ENCODE data around the gene ZNF547. TPM values are rescaled to one million over a fixed set of nuclear protein-coding genes. Genes with fewer than 3 reads are reported as not detected.
"Not testable (repeated sequence)": the region's sequence is repeated elsewhere in the genome, so short reads cannot be mapped to it uniquely, and the experiment has no call there.

ZNF547 gene
- total RNA-seq, 8 experiments from 2014 or later = 3.8 to 6.9 (median 5.8) TPM

GRCh38 chr19:57350877-57351805 is 12.2 kb upstream of the ZNF547 start, which contains the start of gene ZNF304:
ZNF304 (plus strand) TSS chr19:57351271; CDS start chr19:57351665, 394 bp downstream.
- in situ Hi-C loops (cut with MboI; ENCODE audit: low pct_unique_long_range_greater_than_20kb in 2 of 9, low sequenced_read_pairs in 9 of 9, unreplicated experiment in 9 of 9) = no loop called here
- peak within 1 kb of the TSS; percentile 84 to 93 (median 89) for H3K4me3 ChIP-seq
- ATAC-seq (replicated peaks in 6 of 8) = peak; percentile 91 to 100 (median 100)
- 0 to 5% (median 0%) methylated on average over 1 to 27 of the region's 57 CpGs; no CpG with 5 or more reads in 5 of the 10 experiments for WGBS, 10 experiments
- peaks cover 7 to 14% of the 10 kb centered on the region in 2 donors for H3K4me1 ChIP-seq (replicated peaks in 1 of 2)
- peak within 1 kb of the TSS; percentile 53 to 64 for H3K27ac ChIP-seq

- ATAC-seq (replicated peaks in 6 of 8) = peak in 3 of 8 experiments; percentile 1 to 16 (median 13)
- in situ Hi-C loops (cut with MboI; ENCODE audit: low pct_unique_long_range_greater_than_20kb in 2 of 9, low sequenced_read_pairs in 9 of 9, unreplicated experiment in 9 of 9) = no loop called here
- Histone ChIP-seq H3K27ac (peak overlapping the region in 1 of 2 donors; percentile 53), H3K4me1 (replicated peaks in 1 of 2) (peaks cover 7 to 14% of the 10 kb centered on the region in 2 donors), H3K4me3 (peak overlapping the region; percentile 84 to 93 (median 89))
- WGBS, 10 experiments = 0 to 60% (median 13%) methylated on average over 1 to 6 of the region's 7 CpGs; no CpG with 5 or more reads in 2 of the 10 experiments
These were observed 11.5 kb upstream of the ZNF547 start for GRCh38 chr19:57351867-57352266.

GRCh38 chr19:57355916-57356315 is 7.4 kb upstream of the ZNF547 start:
- H3K4me3 ChIP-seq = no peak overlapping the region
- ATAC-seq (replicated peaks in 6 of 8) = no peak
- 72 to 100% (median 90%) methylated on average over 1 to 3 of the region's 4 CpGs; no CpG with 5 or more reads in 5 of the 10 experiments for WGBS, 10 experiments
- H3K4me1 ChIP-seq (replicated peaks in 1 of 2) = peaks cover 7 to 12% of the 10 kb centered on the region in 2 donors
- in situ Hi-C loops (cut with MboI; ENCODE audit: low pct_unique_long_range_greater_than_20kb in 2 of 9, low sequenced_read_pairs in 9 of 9, unreplicated experiment in 9 of 9) = no loop called here
- H3K27ac ChIP-seq = no peak overlapping the region

GRCh38 chr19:57357406-57357805 is 5.9 kb upstream of the ZNF547 start:
- ATAC-seq (replicated peaks in 6 of 8) = no peak
- WGBS, 10 experiments = 85 to 100% (median 100%) methylated on average over 1 to 5 of the region's 5 CpGs; no CpG with 5 or more reads in 1 of the 10 experiments
- Histone ChIP-seq H3K27ac (no peak overlapping the region), H3K4me3 (no peak overlapping the region), H3K4me1 (replicated peaks in 1 of 2) (peaks cover 4 to 6% of the 10 kb centered on the region in 2 donors)
- in situ Hi-C loops (cut with MboI; ENCODE audit: low pct_unique_long_range_greater_than_20kb in 2 of 9, low sequenced_read_pairs in 9 of 9, unreplicated experiment in 9 of 9) = no loop called here

- Histone ChIP-seq H3K27ac (no peak overlapping the region), H3K4me1 (replicated peaks in 1 of 2) (peaks cover 0 to 3% of the 10 kb centered on the region in 2 donors), H3K4me3 (no peak overlapping the region)
- in situ Hi-C loops (cut with MboI; ENCODE audit: low pct_unique_long_range_greater_than_20kb in 2 of 9, low sequenced_read_pairs in 9 of 9, unreplicated experiment in 9 of 9) = no loop called here
- ATAC-seq (replicated peaks in 6 of 8) = no peak
These were observed 4.1 kb upstream of the ZNF547 start for GRCh38 chr19:57359300-57359699.

- H3K4me1 ChIP-seq (replicated peaks in 1 of 2) = peaks cover 5 to 6% of the 10 kb centered on the region in 2 donors
- no peak for ATAC-seq (replicated peaks in 6 of 8)
- peak overlapping the region; percentile 81 to 87 for H3K27ac ChIP-seq
- H3K4me3 ChIP-seq = peak overlapping the region; percentile 37 to 90 (median 76)
- 57 to 100% (median 80%) methylated on average over 1 to 2 of the region's 2 CpGs; no CpG with 5 or more reads in 3 of the 10 experiments for WGBS, 10 experiments
- in situ Hi-C loops (cut with MboI; ENCODE audit: low pct_unique_long_range_greater_than_20kb in 2 of 9, low sequenced_read_pairs in 9 of 9, unreplicated experiment in 9 of 9) = no loop called here
These were observed 932 bp upstream of the ZNF547 start for GRCh38 chr19:57362419-57362818.

- peaks cover 5 to 6% of the 10 kb centered on the region in 2 donors for H3K4me1 ChIP-seq (replicated peaks in 1 of 2)
- in situ Hi-C loops (cut with MboI; ENCODE audit: low pct_unique_long_range_greater_than_20kb in 2 of 9, low sequenced_read_pairs in 9 of 9, unreplicated experiment in 9 of 9) = no loop called here
- ATAC-seq (replicated peaks in 6 of 8) = peak in 2 of 8 experiments; percentile 6 to 12
- H3K27ac ChIP-seq = peak overlapping the region; percentile 81 to 93
- peak overlapping the region; percentile 56 to 90 (median 76) for H3K4me3 ChIP-seq
- WGBS, 10 experiments = 0 to 2% (median 0%) methylated on average over 1 to 6 of the region's 18 CpGs; no CpG with 5 or more reads in 2 of the 10 experiments
These were observed 384 bp downstream of the ZNF547 start for GRCh38 chr19:57363688-57364181.

GRCh38 chr19:57366776-57367175 is 3.4 kb downstream of the ZNF547 start:
- no peak for ATAC-seq (replicated peaks in 6 of 8)
- H3K4me1 ChIP-seq (replicated peaks in 1 of 2) = peaks cover 5 to 6% of the 10 kb centered on the region in 2 donors
- H3K27ac ChIP-seq = no peak overlapping the region
- in situ Hi-C loops (cut with MboI; ENCODE audit: low pct_unique_long_range_greater_than_20kb in 2 of 9, low sequenced_read_pairs in 9 of 9, unreplicated experiment in 9 of 9) = no loop called here
- WGBS, 10 experiments = 69 to 100% (median 100%) methylated on average over 2 of the region's 2 CpGs; no CpG with 5 or more reads in 3 of the 10 experiments
- H3K4me3 ChIP-seq = no peak overlapping the region

- in situ Hi-C loops (cut with MboI; ENCODE audit: low pct_unique_long_range_greater_than_20kb in 2 of 9, low sequenced_read_pairs in 9 of 9, unreplicated experiment in 9 of 9) = no loop called here
- H3K4me3 ChIP-seq = no peak overlapping the region
- no peak overlapping the region for H3K27ac ChIP-seq
- no peak for ATAC-seq (replicated peaks in 6 of 8)
- WGBS, 10 experiments = 65 to 100% (median 87%) methylated on average over 2 to 5 of the region's 6 CpGs; no CpG with 5 or more reads in 2 of the 10 experiments
- H3K4me1 ChIP-seq (replicated peaks in 1 of 2) = no peaks in the 10 kb centered on the region
These were observed 10.8 kb downstream of the ZNF547 start for GRCh38 chr19:57374179-57374578.

GRCh38 chr19:57374647-57375046 is 11.3 kb downstream of the ZNF547 start:
- in situ Hi-C loops (cut with MboI; ENCODE audit: low pct_unique_long_range_greater_than_20kb in 2 of 9, low sequenced_read_pairs in 9 of 9, unreplicated experiment in 9 of 9); H3K4me3 ChIP-seq; H3K27ac ChIP-seq; ATAC-seq (replicated peaks in 6 of 8); H3K4me1 ChIP-seq (replicated peaks in 1 of 2): not testable (repeated sequence)
- WGBS, 10 experiments = 80 to 100% (median 100%) methylated on average over 1 to 2 of the region's 2 CpGs; no CpG with 5 or more reads in 1 of the 10 experiments

GRCh38 chr19:57376151-57376550 is 12.8 kb downstream of the ZNF547 start:
- ATAC-seq (replicated peaks in 6 of 8) = peak in 2 of 8 experiments; percentile 86 to 91
- WGBS, 10 experiments = 0 to 100% (median 95%) methylated on average over 1 to 5 of the region's 6 CpGs; no CpG with 5 or more reads in 5 of the 10 experiments
- Histone ChIP-seq H3K4me3 (no peak overlapping the region), H3K4me1 (replicated peaks in 1 of 2) (no peaks in the 10 kb centered on the region), H3K27ac (no peak overlapping the region)
- in situ Hi-C loops (cut with MboI; ENCODE audit: low pct_unique_long_range_greater_than_20kb in 2 of 9, low sequenced_read_pairs in 9 of 9, unreplicated experiment in 9 of 9) = no loop called here

- no peak overlapping the region for H3K4me3 ChIP-seq
- H3K27ac ChIP-seq = no peak overlapping the region
- no peak for ATAC-seq (replicated peaks in 6 of 8)
- WGBS, 10 experiments = 17 to 94% (median 83%) methylated on average over 1 to 3 of the region's 3 CpGs; no CpG with 5 or more reads in 2 of the 10 experiments
- in situ Hi-C loops (cut with MboI; ENCODE audit: low pct_unique_long_range_greater_than_20kb in 2 of 9, low sequenced_read_pairs in 9 of 9, unreplicated experiment in 9 of 9) = no loop called here
- no peaks in the 10 kb centered on the region for H3K4me1 ChIP-seq (replicated peaks in 1 of 2)
These were observed 14.3 kb downstream of the ZNF547 start for GRCh38 chr19:57377498-57378146.

GRCh38 chr19:57380923-57381322 is 17.6 kb downstream of the ZNF547 start:
- Histone ChIP-seq H3K4me1 (replicated peaks in 1 of 2) (no peaks in the 10 kb centered on the region), H3K4me3 (no peak overlapping the region), H3K27ac (no peak overlapping the region)
- peak in 2 of 8 experiments; percentile 77 to 80 for ATAC-seq (replicated peaks in 6 of 8)
- in situ Hi-C loops (cut with MboI; ENCODE audit: low pct_unique_long_range_greater_than_20kb in 2 of 9, low sequenced_read_pairs in 9 of 9, unreplicated experiment in 9 of 9) = no loop called here

All from motor neuron (in vitro differentiated cells).